ENCODE measurements around the gene GMPPA.

Gene GMPPA

DNA sequence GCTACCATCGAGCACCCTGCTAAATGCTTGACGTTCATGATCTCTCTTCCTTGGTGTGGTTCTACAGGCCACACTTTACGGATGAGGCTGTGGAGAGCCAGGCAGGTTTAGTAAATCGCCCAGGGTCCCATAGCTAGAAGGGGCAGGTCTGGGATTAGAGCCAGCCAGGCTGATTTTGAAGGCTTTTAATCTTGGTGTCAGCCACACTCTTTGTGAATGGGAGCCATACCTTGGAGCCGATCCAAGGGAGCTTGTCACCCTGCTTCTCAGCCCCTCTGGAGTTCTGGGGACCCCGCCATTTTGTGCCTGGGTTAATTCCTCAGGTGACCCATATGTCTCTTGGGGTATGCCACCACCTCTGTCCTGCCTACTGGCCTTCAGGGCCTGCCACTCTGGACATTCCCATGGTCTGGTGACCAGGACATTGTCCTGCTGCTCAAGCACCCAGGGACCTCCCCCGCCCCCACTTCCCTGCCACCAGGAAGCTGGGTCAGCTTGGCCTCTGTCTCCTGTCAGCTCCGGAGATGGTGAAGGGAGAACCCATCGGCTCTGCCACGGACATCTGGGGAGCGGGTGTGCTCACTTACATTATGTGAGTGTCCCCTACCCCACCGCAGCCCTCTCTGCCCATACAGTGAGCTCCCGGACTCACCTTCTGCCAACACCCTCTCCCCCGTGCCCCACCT, 7.3 kb upstream of the GMPPA start:
- TF ChIP-seq, protein P1, sequence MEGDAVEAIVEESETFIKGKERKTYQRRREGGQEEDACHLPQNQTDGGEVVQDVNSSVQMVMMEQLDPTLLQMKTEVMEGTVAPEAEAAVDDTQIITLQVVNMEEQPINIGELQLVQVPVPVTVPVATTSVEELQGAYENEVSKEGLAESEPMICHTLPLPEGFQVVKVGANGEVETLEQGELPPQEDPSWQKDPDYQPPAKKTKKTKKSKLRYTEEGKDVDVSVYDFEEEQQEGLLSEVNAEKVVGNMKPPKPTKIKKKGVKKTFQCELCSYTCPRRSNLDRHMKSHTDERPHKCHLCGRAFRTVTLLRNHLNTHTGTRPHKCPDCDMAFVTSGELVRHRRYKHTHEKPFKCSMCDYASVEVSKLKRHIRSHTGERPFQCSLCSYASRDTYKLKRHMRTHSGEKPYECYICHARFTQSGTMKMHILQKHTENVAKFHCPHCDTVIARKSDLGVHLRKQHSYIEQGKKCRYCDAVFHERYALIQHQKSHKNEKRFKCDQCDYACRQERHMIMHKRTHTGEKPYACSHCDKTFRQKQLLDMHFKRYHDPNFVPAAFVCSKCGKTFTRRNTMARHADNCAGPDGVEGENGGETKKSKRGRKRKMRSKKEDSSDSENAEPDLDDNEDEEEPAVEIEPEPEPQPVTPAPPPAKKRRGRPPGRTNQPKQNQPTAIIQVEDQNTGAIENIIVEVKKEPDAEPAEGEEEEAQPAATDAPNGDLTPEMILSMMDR (IDR thresholded peaks at IDR 0.05; ENCODE audit: low read depth, low read length, missing control alignments): no peak
- no peak for DNase-seq (ENCODE audit: low read depth)
- in situ Hi-C loops (cut with HindIII; ENCODE audit: low sequenced_read_pairs): no loop called here
- H3K4me3 ChIP-seq (ENCODE audit: low read depth, low read length): no peak overlapping the region

GRCh38 chr2:219492575-219492974, 6.1 kb upstream of the GMPPA start:
- in situ Hi-C loops (cut with HindIII; ENCODE audit: low sequenced_read_pairs): no loop called here
- no peak for DNase-seq (ENCODE audit: low read depth)
- TF ChIP-seq, protein P1 (IDR thresholded peaks at IDR 0.05; ENCODE audit: low read depth, low read length, missing control alignments): no peak
- H3K4me3 ChIP-seq (ENCODE audit: low read depth, low read length): no peak overlapping the region

DNA sequence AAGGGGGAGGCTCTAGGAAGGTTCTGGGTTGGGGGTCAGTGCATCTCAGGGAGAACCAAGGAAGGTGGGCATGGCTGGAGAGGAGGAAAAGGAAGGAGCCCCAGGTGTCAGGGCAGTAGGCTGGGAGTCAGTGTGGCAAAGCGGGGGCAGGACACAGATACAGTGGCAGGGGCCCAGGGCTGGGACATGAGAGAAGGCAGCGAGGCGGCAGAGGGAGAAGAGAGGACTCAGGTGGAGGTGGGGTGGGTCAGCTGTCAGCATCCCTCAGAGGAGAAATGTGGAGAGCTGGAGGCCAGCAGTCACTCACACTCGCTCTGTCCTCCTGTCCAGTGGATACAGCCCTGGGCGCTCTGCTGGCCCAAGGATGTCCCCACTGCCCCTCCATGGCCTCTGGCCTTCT, 5.6 kb upstream of the GMPPA start:
- no peak for DNase-seq (ENCODE audit: low read depth)
- TF ChIP-seq, protein P1 (IDR thresholded peaks at IDR 0.05; ENCODE audit: low read depth, low read length, missing control alignments): no peak
- no peak overlapping the region for H3K4me3 ChIP-seq (ENCODE audit: low read depth, low read length)
- in situ Hi-C loops (cut with HindIII; ENCODE audit: low sequenced_read_pairs): no loop called here

DNA sequence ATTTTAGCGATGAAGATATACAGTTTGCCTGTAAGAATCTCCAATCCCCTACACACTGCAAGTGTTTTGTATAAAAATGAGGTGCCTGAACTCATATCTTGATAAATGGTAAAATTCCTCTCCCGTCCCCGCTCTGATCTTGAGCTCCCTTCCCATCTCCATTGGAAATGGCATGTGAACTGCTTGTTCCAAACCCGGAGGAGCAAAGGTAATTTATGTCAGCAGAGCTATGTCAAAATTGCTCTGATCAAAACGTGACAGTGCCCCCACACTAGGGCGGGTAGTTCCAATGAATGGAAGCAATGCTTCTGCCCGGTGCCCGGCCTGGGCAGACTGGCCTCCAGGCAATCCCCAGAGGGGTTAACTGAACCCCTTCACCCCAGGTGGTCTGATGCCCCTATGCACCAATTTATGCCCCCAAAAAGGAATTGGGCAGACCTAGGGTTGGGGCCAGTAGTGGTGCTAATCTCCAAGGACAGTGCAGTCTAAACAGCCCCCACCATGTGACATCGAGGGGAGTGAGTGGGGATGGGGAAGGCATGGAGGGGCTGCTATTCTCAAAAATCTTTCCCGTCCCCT, 3.6 kb upstream of the GMPPA start:
- DNase-seq (ENCODE audit: low read depth): no peak
- in situ Hi-C loops (cut with HindIII; ENCODE audit: low sequenced_read_pairs): no loop called here
- no peak overlapping the region for H3K4me3 ChIP-seq (ENCODE audit: low read depth, low read length)
- TF ChIP-seq, protein P1 (IDR thresholded peaks at IDR 0.05; ENCODE audit: low read depth, low read length, missing control alignments): no peak

GRCh38 chr2:219495531-219496122, 3.1 kb upstream of the GMPPA start:
- DNase-seq (ENCODE audit: low read depth): no peak
- no peak overlapping the region for H3K4me3 ChIP-seq (ENCODE audit: low read depth, low read length)
- in situ Hi-C loops (cut with HindIII; ENCODE audit: low sequenced_read_pairs): no loop called here
- TF ChIP-seq, protein P1 (IDR thresholded peaks at IDR 0.05; ENCODE audit: low read depth, low read length, missing control alignments): peak; percentile 74

DNA sequence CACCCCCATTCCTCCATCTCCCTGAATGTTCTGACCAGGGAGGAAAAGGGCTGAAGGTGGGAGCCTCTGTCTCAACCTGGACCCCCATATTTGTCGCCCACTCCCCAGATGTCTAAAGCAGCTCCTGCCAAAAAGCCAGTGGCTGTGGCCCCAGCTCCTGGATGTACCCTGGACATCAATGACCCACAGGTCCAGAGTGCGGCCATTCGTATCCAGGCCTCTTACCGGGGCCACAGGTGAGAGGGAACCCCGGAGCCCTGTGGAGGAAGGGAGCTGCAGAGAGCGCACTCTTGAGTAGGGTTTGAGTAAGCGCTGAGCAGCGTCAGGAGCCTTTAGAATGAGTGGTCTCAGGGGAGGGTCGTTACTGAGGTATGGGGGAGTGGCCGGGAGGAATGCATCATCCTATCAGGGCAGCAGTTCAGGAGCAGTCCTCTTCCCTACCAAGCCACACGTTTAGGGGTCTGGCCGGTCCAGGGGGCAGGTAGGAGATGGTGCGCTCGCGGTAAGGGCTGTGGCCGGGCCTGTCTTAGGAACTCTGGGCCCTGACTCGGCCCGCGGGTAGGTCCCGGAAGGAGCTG, 2.4 kb upstream of the GMPPA start:
- in situ Hi-C loops (cut with HindIII; ENCODE audit: low sequenced_read_pairs): no loop called here
- no peak for DNase-seq (ENCODE audit: low read depth)
- H3K4me3 ChIP-seq (ENCODE audit: low read depth, low read length): no peak overlapping the region
- TF ChIP-seq, protein P1 (IDR thresholded peaks at IDR 0.05; ENCODE audit: low read depth, low read length, missing control alignments): no peak

All from astrocyte of the cerebellum (primary cell).